Measurements from ENCODE around the gene KRTAP5-10.

DNA sequence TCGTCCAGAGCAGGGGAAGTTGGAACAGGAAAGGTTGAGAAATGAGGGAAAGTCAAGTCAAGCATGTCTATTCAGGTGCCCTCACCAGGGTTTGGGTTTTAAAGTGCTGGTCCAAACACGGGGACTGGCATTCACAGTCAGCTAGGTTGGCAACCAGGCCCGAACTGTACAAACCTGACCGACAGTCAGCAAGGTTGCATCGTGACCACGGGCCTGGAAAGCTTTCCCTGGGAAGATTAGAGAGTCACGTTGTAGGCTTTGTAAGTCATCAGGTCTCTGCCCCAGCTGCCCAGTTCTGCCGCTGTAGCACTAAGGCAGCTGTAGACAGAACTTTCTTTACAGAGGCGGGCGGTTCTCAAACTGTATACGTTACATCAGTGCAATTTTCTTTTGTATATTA lies 7.4 kb downstream of the KRTAP5-10 start:
- no peak for TF ChIP-seq POLR2A (IDR thresholded peaks at IDR 0.05)
- TF ChIP-seq, protein P1, sequence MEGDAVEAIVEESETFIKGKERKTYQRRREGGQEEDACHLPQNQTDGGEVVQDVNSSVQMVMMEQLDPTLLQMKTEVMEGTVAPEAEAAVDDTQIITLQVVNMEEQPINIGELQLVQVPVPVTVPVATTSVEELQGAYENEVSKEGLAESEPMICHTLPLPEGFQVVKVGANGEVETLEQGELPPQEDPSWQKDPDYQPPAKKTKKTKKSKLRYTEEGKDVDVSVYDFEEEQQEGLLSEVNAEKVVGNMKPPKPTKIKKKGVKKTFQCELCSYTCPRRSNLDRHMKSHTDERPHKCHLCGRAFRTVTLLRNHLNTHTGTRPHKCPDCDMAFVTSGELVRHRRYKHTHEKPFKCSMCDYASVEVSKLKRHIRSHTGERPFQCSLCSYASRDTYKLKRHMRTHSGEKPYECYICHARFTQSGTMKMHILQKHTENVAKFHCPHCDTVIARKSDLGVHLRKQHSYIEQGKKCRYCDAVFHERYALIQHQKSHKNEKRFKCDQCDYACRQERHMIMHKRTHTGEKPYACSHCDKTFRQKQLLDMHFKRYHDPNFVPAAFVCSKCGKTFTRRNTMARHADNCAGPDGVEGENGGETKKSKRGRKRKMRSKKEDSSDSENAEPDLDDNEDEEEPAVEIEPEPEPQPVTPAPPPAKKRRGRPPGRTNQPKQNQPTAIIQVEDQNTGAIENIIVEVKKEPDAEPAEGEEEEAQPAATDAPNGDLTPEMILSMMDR (IDR thresholded peaks at IDR 0.05), result no peak
- TF ChIP-seq POLR2AphosphoS5 (IDR thresholded peaks at IDR 0.05), result no peak

All from breast epithelium (tissue), 3 donors.